CD4-positive, CD25-positive, alpha-beta regulatory T cell (primary cell): ENCODE measurements around the gene YY1. TPM values are rescaled to one million over a fixed set of nuclear protein-coding genes. Genes with fewer than 3 reads are reported as not detected.
"Not testable (repeated sequence)": the region's sequence is repeated elsewhere in the genome, so short reads cannot be mapped to it uniquely, and the experiment has no call there.

ENCODE experiments used
- ATAC-seq, 2 donors: fragments of 150-1000 bp; cut with Tn5 transposase; one replicate each; pipeline ENCODE4 v1.10.0; 2021; ENCODE audit warnings: low read depth in 2 of 2, moderate number of reproducible peaks in 2 of 2, moderate library complexity in 1 of 2
- DNase-seq, 3 donors: peaks; one replicate each; pipeline versions ENCODE4 v3.0.0 to v3.0.0-alpha.2; 2012 to 2022; ENCODE audit warnings: mixed read lengths in 1 of 3
- H3K27ac ChIP-seq: one replicate; pipeline ENCODE4 v1.7.0; 2013; ENCODE audit warnings: mild to moderate bottlenecking, low read length; ENCODE audit not compliant: insufficient read depth, poor library complexity, severe bottlenecking
- H3K27me3 ChIP-seq: one replicate; pipeline ENCODE4 v1.7.0; 2013; ENCODE audit warnings: low read length; ENCODE audit not compliant: control insufficient read depth, insufficient read depth
- H3K36me3 ChIP-seq: one replicate; pipeline ENCODE4 v1.7.0; 2013; ENCODE audit warnings: mild to moderate bottlenecking, low read length, moderate library complexity; ENCODE audit not compliant: control insufficient read depth, insufficient read depth
- H3K4me1 ChIP-seq: 2 replicates; pipeline ENCODE4 v1.7.0; 2013; ENCODE audit warnings: mild to moderate bottlenecking, low read length; ENCODE audit not compliant: insufficient read depth, control insufficient read depth, poor library complexity, severe bottlenecking
- H3K4me3 ChIP-seq: one replicate; pipeline ENCODE4 v1.7.0; 2013; ENCODE audit warnings: low read depth, mild to moderate bottlenecking, low read length, moderate library complexity
- H3K9me3 ChIP-seq, 2 experiments: 1 replicate in 1 of 2; 2 replicates in 1 of 2; pipeline ENCODE4 v1.7.0; 2013; ENCODE audit warnings: low read length in 2 of 2, mild to moderate bottlenecking in 1 of 2, moderate library complexity in 1 of 2; ENCODE audit not compliant: control insufficient read depth in 2 of 2
- H3K27ac Mint-ChIP-seq, 3 donors: one replicate each; pipeline ENCODE4 v1.8.0; 2020 to 2022; ENCODE audit warnings: mild to moderate bottlenecking in 3 of 3, mixed read lengths in 3 of 3, moderate library complexity in 2 of 3
- H3K27me3 Mint-ChIP-seq: one replicate; pipeline ENCODE4 v1.8.0; 2022; ENCODE audit warnings: mild to moderate bottlenecking, mixed read lengths
- H3K36me3 Mint-ChIP-seq: one replicate; pipeline ENCODE4 v1.8.0; 2020; ENCODE audit warnings: mixed read lengths
- H3K4me1 Mint-ChIP-seq, 4 donors: one replicate each; pipeline ENCODE4 v1.8.0; 2020 to 2022; ENCODE audit warnings: mixed read lengths in 4 of 4, mild to moderate bottlenecking in 1 of 4
- H3K4me3 Mint-ChIP-seq, 4 donors: one replicate each; pipeline ENCODE4 v1.8.0; 2020 to 2022; ENCODE audit warnings: mild to moderate bottlenecking in 4 of 4, mixed read lengths in 4 of 4, moderate library complexity in 3 of 4
- H3K9me3 Mint-ChIP-seq, 7 donors: one replicate each; pipeline ENCODE4 v1.8.0; 2020 to 2022; ENCODE audit warnings: mixed read lengths in 7 of 7, mild to moderate bottlenecking in 3 of 7, moderate library complexity in 2 of 7
- polyA plus RNA-seq, 4 donors: library from polyadenylated mRNA; unstranded; fragments of 300-500 nt; fragmentation: Illumina TruSeq; gene quantifications; one replicate each; pipeline ENCODE4 v1.2.3, GENCODE V29; 2021
- total RNA-seq: library from RNA; stranded (reverse); gene quantifications from one replicate; pipeline ENCODE4 v1.2.3, GENCODE V29; 2022

YY1 gene
- total and polyA plus RNA-seq, 5 donors from 2014 or later = 16.4 to 79.4 (median 20.7) TPM

DNA sequence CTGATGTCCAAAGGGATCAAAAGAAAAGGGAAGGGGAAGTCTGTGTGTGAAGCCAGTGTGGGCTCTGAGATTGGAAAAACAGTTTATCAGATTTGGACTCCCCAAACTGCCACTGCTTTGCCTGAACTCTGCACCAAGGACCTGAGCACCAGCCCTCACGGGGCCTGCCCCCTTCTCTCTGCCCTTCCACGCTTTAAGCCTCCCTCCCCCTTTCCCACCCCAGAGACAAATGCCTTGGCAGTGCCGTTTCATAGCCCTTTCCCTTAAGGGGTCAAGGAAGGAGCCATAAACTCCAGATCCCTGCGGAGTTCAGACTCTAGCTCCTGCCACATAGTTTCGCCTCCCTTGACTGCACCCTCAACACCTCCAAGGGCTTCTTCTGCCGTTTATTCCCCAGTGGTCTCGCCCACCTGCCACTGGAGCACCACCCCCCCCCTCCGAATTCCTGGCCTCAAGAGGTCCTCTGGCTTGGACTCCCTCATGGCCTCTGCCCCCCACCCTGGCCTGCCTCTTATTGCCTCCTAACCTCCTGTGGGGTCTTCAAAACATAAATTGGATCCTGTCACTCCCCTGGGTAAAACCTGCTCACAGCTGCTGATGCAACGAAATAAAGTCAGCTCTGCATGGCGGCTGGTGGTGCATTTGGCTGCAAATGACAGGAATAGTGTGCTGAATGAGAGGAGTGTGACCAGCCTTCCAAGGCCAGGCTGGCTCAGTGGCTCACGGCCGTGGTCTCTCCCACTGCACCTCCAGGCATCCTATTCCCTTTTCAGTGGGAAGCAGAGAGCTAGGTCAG, 48.5 kb downstream of the YY1 start:
- Histone ChIP-seq H3K9me3 (no peaks in the 10 kb centered on the region), H3K27me3 (no peaks in the 10 kb centered on the region), H3K4me3 (no peak overlapping the region), H3K36me3 (no peaks in the 10 kb centered on the region), H3K27ac (no peak overlapping the region), H3K4me1 (peaks cover 14% of the 10 kb centered on the region)
- Mint-ChIP-seq H3K4me1 (peaks cover 0 to 15% (median 7%) of the 10 kb centered on the region in 4 donors), H3K9me3 (no peaks in the 10 kb centered on the region), H3K27me3 (no peaks in the 10 kb centered on the region), H3K27ac (no peak overlapping the region), H3K36me3 (no peaks in the 10 kb centered on the region), H3K4me3 (peak overlapping the region in 3 of 4 donors; percentile 43 to 63 (median 54))
- no peak for DNase-seq
- ATAC-seq = no peak

DNA sequence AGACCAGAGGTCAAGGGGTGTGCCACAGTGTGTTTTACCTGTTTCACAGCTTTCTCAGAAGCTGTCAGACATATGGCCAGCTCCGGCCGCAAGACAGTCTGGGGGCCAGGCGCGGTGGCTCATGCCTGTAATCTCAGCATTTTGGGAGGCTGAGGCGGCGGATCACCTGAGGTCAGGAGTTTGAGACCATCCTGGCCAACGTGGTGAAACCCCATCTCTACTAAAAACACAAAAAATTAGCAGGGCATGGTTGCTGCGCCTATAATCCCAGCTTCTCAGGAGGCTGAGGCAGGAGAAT, 49.0 kb downstream of the YY1 start:
- not testable (repeated sequence) for DNase-seq
- H3K4me3 Mint-ChIP-seq = peak overlapping the region in 2 of 4 donors; percentile 54 to 63

DNA sequence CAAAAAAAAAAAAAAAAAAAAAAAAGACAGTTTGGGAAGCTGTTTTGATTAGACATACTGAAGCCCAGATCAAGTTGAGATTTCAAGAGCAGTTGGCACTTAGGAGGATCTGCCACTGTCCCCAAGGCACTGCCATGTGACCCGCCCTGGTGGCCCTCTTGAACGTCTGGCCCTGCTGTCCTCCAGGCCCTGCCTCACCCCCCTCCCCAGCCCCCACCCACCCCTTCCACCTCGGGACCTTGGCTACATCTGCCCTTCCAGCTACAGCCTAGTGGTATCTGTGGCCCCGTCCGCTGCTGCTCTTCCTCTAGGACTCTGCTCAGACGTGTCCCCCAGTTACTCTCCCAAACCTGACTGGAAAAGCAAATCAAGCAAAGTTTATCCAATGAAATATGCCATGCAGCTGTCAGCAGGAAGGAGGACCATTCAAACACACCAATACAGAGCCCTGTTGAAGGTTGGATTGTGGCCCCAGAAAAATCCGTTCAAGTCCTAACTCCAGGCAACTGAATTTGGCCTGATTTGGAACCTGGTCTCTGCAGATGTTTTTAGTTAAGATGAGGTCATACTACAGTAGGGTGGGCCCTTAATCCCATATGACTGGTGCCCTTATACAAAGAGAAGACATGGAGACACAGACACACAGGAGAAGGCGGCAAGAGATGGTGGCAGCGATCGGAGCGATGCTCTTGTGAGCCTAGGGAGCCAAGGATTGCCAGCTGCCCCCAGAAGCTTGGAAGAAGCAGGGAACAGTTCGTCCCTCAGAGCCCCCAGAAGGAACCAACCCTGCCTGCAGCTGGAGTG, 49.6 kb downstream of the YY1 start:
- H3K4me3 Mint-ChIP-seq = peak overlapping the region in 1 of 4 donors; percentile 9

More for the DNA sequence above, 49.0 kb downstream of the YY1 start:
- not testable (repeated sequence) for H3K36me3 Mint-ChIP-seq, H3K36me3 ChIP-seq, ATAC-seq, H3K27ac ChIP-seq, H3K27me3 ChIP-seq, H3K9me3 Mint-ChIP-seq, H3K27me3 Mint-ChIP-seq, H3K9me3 ChIP-seq, H3K4me3 ChIP-seq, H3K27ac Mint-ChIP-seq
- peaks cover 14% of the 10 kb centered on the region for H3K4me1 ChIP-seq
- peaks cover 0 to 12% (median 7%) of the 10 kb centered on the region in 4 donors for H3K4me1 Mint-ChIP-seq

DNA sequence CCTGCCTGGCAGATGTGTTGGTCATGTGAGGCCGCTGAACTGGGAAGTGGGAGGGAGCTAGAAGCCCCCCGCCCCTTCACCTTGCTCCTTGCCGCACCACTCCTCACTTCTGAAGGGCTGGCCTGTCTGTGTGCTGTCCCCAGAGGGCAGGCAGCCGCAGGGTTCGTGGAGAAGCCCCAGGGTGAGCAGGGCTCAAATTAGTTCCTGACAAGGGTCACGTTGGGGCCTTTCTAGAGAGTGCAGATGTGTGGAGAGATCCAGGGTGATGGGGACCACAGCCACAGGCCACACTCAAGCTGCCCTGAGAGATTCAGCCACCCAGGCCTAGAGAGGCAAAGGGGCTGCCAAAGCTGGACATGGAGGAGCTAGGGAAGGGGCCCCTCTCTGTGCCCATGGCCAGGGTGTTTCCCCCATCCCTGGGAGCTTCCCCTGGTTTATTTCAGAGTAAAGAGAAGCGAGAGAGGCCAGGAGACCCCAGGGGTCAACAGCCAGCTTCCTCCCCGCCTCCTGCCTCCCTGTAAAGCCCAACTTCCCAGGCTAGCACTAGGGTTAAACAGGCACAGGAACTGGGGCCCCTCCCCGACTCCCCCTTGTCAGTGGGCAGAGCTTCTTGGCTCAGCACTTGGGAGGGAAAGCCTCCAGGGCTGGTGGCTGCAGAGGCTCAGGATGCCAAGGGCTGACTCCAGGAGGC, 51.1 kb downstream of the YY1 start:
- ATAC-seq (no peak), DNase-seq (no peak)
- Histone ChIP-seq H3K9me3 (no peaks in the 10 kb centered on the region), H3K36me3 (no peaks in the 10 kb centered on the region), H3K27me3 (no peaks in the 10 kb centered on the region), H3K4me1 (peaks cover 8% of the 10 kb centered on the region), H3K27ac (no peak overlapping the region), H3K4me3 (no peak overlapping the region)
- no peak overlapping the region for H3K27ac Mint-ChIP-seq
- no peak overlapping the region for H3K4me3 Mint-ChIP-seq
- H3K9me3 Mint-ChIP-seq = no peaks in the 10 kb centered on the region
- no peaks in the 10 kb centered on the region for H3K27me3 Mint-ChIP-seq
- no peaks in the 10 kb centered on the region for H3K36me3 Mint-ChIP-seq
- H3K4me1 Mint-ChIP-seq = peaks cover 0 to 6% (median 4%) of the 10 kb centered on the region in 4 donors

More for the DNA sequence above, 49.6 kb downstream of the YY1 start:
- Mint-ChIP-seq H3K27me3 (no peaks in the 10 kb centered on the region), H3K27ac (no peak overlapping the region), H3K4me1 (peaks cover 0 to 12% (median 7%) of the 10 kb centered on the region in 4 donors), H3K9me3 (no peaks in the 10 kb centered on the region), H3K36me3 (no peaks in the 10 kb centered on the region)
- Histone ChIP-seq H3K4me3 (no peak overlapping the region), H3K27me3 (no peaks in the 10 kb centered on the region), H3K9me3 (no peaks in the 10 kb centered on the region), H3K4me1 (peaks cover 14% of the 10 kb centered on the region), H3K27ac (no peak overlapping the region), H3K36me3 (no peaks in the 10 kb centered on the region)
- DNase-seq = no peak
- no peak for ATAC-seq

DNA sequence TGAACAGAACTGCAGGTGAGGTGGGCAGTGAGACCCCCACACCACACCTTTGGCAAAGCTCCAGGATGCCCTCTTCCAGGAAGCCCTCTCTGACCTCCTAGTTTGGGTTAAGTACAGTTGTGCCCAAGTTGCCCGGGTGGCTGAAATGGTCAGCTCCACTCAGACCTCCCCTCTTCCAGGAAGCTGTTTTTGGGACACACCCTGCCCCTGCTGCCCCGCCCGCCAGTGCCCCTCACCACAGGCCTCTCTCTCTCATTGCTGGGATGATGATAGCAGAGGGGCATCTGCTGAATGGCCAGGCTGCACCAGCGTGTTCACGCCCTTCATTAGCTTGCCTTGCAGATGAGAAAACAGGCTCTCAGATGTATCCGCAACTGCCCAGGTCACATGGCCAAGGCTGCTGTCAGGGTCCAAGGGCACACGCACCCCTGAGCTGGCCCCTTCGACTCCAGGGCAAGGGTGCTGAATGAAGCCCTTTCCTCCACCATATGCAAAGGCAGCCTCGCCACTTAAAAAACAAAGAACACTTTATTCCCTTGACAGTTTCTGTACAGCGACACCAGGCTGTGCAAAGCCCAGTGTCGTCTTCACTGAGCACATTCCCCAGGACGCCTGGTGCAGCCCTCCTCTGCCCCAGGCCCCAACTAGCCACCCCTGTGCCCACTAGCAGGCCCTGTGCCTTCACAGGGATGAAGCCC, 51.8 kb downstream of the YY1 start:
- no peak overlapping the region for H3K4me3 Mint-ChIP-seq
- no peak for DNase-seq
- no peaks in the 10 kb centered on the region for H3K9me3 Mint-ChIP-seq
- H3K4me1 ChIP-seq = peaks cover 3% of the 10 kb centered on the region
- no peak for ATAC-seq
- H3K4me3 ChIP-seq = no peak overlapping the region
- H3K9me3 ChIP-seq = no peaks in the 10 kb centered on the region
- H3K36me3 Mint-ChIP-seq = no peaks in the 10 kb centered on the region
- no peaks in the 10 kb centered on the region for H3K36me3 ChIP-seq
- no peaks in the 10 kb centered on the region for H3K27me3 ChIP-seq
- peaks cover 0 to 6% (median 4%) of the 10 kb centered on the region in 4 donors for H3K4me1 Mint-ChIP-seq
- H3K27me3 Mint-ChIP-seq = no peaks in the 10 kb centered on the region
- no peak overlapping the region for H3K27ac Mint-ChIP-seq
- no peak overlapping the region for H3K27ac ChIP-seq

DNA sequence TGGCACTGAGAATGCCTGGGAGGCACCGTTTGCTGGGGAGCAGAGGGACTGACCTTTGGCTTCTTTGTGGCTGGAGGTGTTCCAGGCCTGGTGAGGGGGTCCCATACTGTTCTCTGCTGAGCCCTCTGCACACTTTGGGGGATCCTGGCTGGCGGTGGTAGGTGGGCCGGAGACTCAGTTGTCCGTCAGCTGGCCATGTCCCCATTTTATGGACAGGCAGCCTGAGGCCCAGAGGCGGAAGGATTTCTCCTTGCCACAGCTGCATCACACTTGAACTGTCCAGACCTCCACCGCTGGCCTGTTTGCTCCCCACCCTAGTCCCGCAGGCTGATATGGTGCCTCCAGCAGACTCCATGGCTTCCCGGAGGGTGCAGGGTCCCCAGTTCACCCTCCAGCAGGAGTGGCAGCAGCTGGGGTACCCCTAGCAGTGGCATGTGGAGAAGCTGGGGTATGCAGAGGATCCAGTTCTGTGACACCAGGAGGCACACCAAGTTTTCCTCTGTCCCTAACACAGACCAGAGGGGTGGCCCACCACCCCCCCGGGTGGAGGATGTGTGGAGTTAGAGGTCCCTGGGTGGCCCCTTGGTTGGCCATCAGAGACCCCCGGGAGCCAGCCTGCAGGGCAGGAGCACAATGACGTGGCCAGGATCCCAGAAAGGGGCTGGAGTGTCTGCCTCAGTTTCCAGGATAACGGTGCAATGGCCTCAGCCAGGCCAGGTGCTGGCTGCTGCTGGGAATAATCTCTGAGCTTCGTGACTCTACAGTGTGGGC, 52.5 kb downstream of the YY1 start:
- Mint-ChIP-seq H3K27me3 (no peaks in the 10 kb centered on the region), H3K4me3 (no peak overlapping the region), H3K27ac (no peak overlapping the region), H3K36me3 (no peaks in the 10 kb centered on the region), H3K9me3 (no peaks in the 10 kb centered on the region), H3K4me1 (peaks cover 0 to 3% (median 0%) of the 10 kb centered on the region in 4 donors)
- ATAC-seq (no peak), DNase-seq (no peak)
- no peak overlapping the region for H3K27ac ChIP-seq
- no peak overlapping the region for H3K4me3 ChIP-seq
- no peaks in the 10 kb centered on the region for H3K9me3 ChIP-seq
- H3K4me1 ChIP-seq = no peaks in the 10 kb centered on the region
- no peaks in the 10 kb centered on the region for H3K27me3 ChIP-seq
- no peaks in the 10 kb centered on the region for H3K36me3 ChIP-seq

DNA sequence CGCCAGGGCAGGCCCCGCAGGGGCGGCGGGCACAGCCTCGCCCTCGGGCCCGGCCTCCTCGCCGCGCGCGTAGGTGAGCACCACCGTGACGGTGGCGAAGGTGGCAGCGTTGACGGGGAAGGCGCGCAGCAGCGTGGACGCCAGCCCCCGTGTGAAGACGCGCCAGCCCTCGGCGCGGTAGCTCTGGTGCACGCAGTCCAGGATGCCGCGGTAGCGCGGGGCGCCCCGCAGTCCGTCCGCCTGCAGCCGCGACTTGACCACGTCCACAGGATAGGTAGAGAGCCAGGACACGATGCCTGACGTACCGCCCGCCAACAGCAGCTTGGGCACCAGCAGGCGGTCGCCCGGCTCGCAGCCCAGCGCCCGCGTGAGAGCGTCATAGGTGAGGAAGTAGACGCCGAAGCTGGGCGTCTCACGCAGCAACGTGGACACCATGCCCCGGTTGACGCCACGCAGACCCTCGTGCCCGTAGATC, 53.4 kb downstream of the YY1 start:
- Mint-ChIP-seq H3K9me3 (no peaks in the 10 kb centered on the region), H3K27me3 (no peaks in the 10 kb centered on the region), H3K36me3 (no peaks in the 10 kb centered on the region), H3K4me3 (no peak overlapping the region), H3K27ac (no peak overlapping the region), H3K4me1 (peaks cover 0 to 3% (median 0%) of the 10 kb centered on the region in 4 donors)
- Histone ChIP-seq H3K9me3 (no peaks in the 10 kb centered on the region), H3K4me1 (no peaks in the 10 kb centered on the region), H3K27me3 (no peaks in the 10 kb centered on the region), H3K27ac (no peak overlapping the region), H3K36me3 (no peaks in the 10 kb centered on the region), H3K4me3 (no peak overlapping the region)
- DNase-seq (no peak), ATAC-seq (no peak)
